DMS79 (cell line): ENCODE results near the gene OR2A2.

ENCODE experiments used
- DNase-seq: peaks from one replicate; lab custom pipeline; 2025; lab: John Stamatoyannopoulos, UW

OR2A2 gene

GRCh38 chr7:144142187-144142586 lies 32.8 kb downstream of the OR2A2 start:
- DNase-seq = no peak

GRCh38 chr7:144144426-144144825 lies 35.0 kb downstream of the OR2A2 start:
- no peak for DNase-seq

GRCh38 chr7:144148224-144148827 lies 38.9 kb downstream of the OR2A2 start:
- no peak for DNase-seq

- DNase-seq = no peak
Observed at GRCh38 chr7:144158861-144159260, 49.5 kb downstream of the OR2A2 start.
